H9 (cell line): ENCODE measurements around the gene GSTK1. TPM values are rescaled to one million over a fixed set of nuclear protein-coding genes. Genes with fewer than 3 reads are reported as not detected.
"Not testable (repeated sequence)": the region's sequence is repeated elsewhere in the genome, so short reads cannot be mapped to it uniquely, and the experiment has no call there.

ENCODE experiments used
- DNase-seq: peaks from one replicate; pipeline ENCODE4 v3.0.0-alpha.2; 2017
- H2AFZ ChIP-seq: one replicate; pipeline ENCODE4 v1.6.1; 2013; ENCODE audit warnings: mild to moderate bottlenecking, low read length, control low read depth, moderate library complexity
- H2AK5ac ChIP-seq: 2 replicates; pipeline ENCODE4 v1.6.1; 2013; ENCODE audit warnings: low read length, control low read depth, mixed read lengths; ENCODE audit not compliant: insufficient read length
- H2BK120ac ChIP-seq: one replicate; pipeline ENCODE4 v1.6.1; 2013; ENCODE audit warnings: low read depth, mild to moderate bottlenecking, low read length, control low read depth, inconsistent platforms; ENCODE audit not compliant: poor library complexity, severe bottlenecking
- H2BK12ac ChIP-seq: 2 replicates; pipeline ENCODE4 v1.6.1; 2013; ENCODE audit warnings: low read length, control low read depth, mixed read lengths, low read depth; ENCODE audit not compliant: insufficient read length
- H2BK15ac ChIP-seq: 2 replicates; pipeline ENCODE4 v1.6.1; 2013; ENCODE audit warnings: low read depth, low read length, control low read depth
- H2BK20ac ChIP-seq: one replicate; pipeline ENCODE4 v1.6.1; 2013; ENCODE audit warnings: low read depth, mild to moderate bottlenecking, low read length, control low read depth, inconsistent platforms; ENCODE audit not compliant: poor library complexity, severe bottlenecking
- H2BK5ac ChIP-seq: 2 replicates; pipeline ENCODE4 v1.6.1; 2013; ENCODE audit warnings: low read length, control low read depth, mixed read lengths; ENCODE audit not compliant: insufficient read length
- H3K14ac ChIP-seq: 2 replicates; pipeline ENCODE4 v1.6.1; 2013; ENCODE audit warnings: low read length, control low read depth; ENCODE audit not compliant: insufficient read depth
- H3K18ac ChIP-seq: 2 replicates; pipeline ENCODE4 v1.6.1; 2013; ENCODE audit warnings: low read depth, mild to moderate bottlenecking, mixed read lengths, low read length, control low read depth; ENCODE audit not compliant: insufficient read length
- H3K23ac ChIP-seq: 2 replicates; pipeline ENCODE4 v1.6.1; 2013; ENCODE audit warnings: low read length, control low read depth, mixed read lengths, low read depth; ENCODE audit not compliant: insufficient read length
- H3K23me2 ChIP-seq: 2 replicates; pipeline ENCODE4 v1.6.1; 2013; ENCODE audit warnings: low read depth, mild to moderate bottlenecking, mixed read lengths, low read length, control low read depth; ENCODE audit not compliant: insufficient read length, poor library complexity, severe bottlenecking
- H3K27ac ChIP-seq: 2 replicates; pipeline ENCODE4 v1.5.1; 2013; ENCODE audit warnings: low read length, control low read depth, mixed read lengths, low read depth; ENCODE audit not compliant: insufficient read length
- H3K27me3 ChIP-seq: 2 replicates; pipeline ENCODE4 v1.6.1; 2013; ENCODE audit warnings: low read length, control low read depth, inconsistent platforms; ENCODE audit not compliant: insufficient read depth
- H3K4ac ChIP-seq: 2 replicates; pipeline ENCODE4 v1.6.1; 2013; ENCODE audit warnings: low read depth, mild to moderate bottlenecking, control low read depth, inconsistent platforms, low read length, moderate library complexity
- H3K4me1 ChIP-seq: 2 replicates; pipeline ENCODE4 v1.6.1; 2013; ENCODE audit warnings: low read length, control low read depth, inconsistent platforms; ENCODE audit not compliant: insufficient read depth
- H3K4me2 ChIP-seq: 2 replicates; pipeline ENCODE4 v1.6.1; 2013; ENCODE audit warnings: low read length, control low read depth, mixed read lengths; ENCODE audit not compliant: insufficient read length, insufficient read depth
- H3K56ac ChIP-seq: 2 replicates; pipeline ENCODE4 v1.6.1; 2013; ENCODE audit warnings: low read depth, mild to moderate bottlenecking, mixed read lengths, low read length, control low read depth; ENCODE audit not compliant: insufficient read length
- H3K79me1 ChIP-seq: 2 replicates; pipeline ENCODE4 v1.6.1; 2013; ENCODE audit warnings: low read depth, mild to moderate bottlenecking, moderate library complexity, low read length, control low read depth, inconsistent platforms; ENCODE audit not compliant: insufficient read depth, poor library complexity, severe bottlenecking
- H3K79me2 ChIP-seq: 2 replicates; pipeline ENCODE4 v1.6.1; 2013; ENCODE audit warnings: low read length, control low read depth, inconsistent platforms; ENCODE audit not compliant: insufficient read depth
- H3K9ac ChIP-seq: 2 replicates; pipeline ENCODE4 v1.6.1; 2013; ENCODE audit warnings: low read length, control low read depth, mixed read lengths; ENCODE audit not compliant: insufficient read length; ENCODE audit errors: extremely low read depth
- H3K9me3 ChIP-seq: one replicate; pipeline ENCODE4 v1.6.1; 2013; ENCODE audit warnings: low read depth, low read length, inconsistent platforms; ENCODE audit not compliant: control insufficient read depth
- H3T11ph ChIP-seq: one replicate; pipeline ENCODE4 v1.6.1; 2013; ENCODE audit warnings: mild to moderate bottlenecking, low read length, control low read depth, inconsistent platforms
- H4K20me1 ChIP-seq: one replicate; pipeline ENCODE4 v1.6.1; 2013; ENCODE audit not compliant: control insufficient read depth, insufficient read length, insufficient read depth
- H4K5ac ChIP-seq: 2 replicates; pipeline ENCODE4 v1.6.1; 2013; ENCODE audit warnings: low read depth, mild to moderate bottlenecking, mixed read lengths, low read length, control low read depth; ENCODE audit not compliant: insufficient read length
- H4K8ac ChIP-seq: replicated peaks from 2 replicates; pipeline ENCODE4 v1.6.1; 2013; ENCODE audit warnings: low read length, control low read depth, mixed read lengths, low read depth; ENCODE audit not compliant: insufficient read length
- H4K91ac ChIP-seq: 2 replicates; pipeline ENCODE4 v1.6.1; 2013; ENCODE audit warnings: low read depth, mild to moderate bottlenecking, moderate library complexity, mixed read lengths, low read length, control low read depth; ENCODE audit not compliant: insufficient read length
- H3K27ac Mint-ChIP-seq, 3 experiments: 2 replicates in 2 of 3; 3 replicates in 1 of 3; pipeline ENCODE4 v1.8.0; 2020 to 2021; ENCODE audit warnings: mixed read lengths in 3 of 3, mild to moderate bottlenecking in 1 of 3, moderate library complexity in 1 of 3
- H3K27me3 Mint-ChIP-seq: 2 replicates; pipeline ENCODE4 v1.8.0; 2021; ENCODE audit warnings: low read depth, mild to moderate bottlenecking, moderate library complexity, mixed read lengths
- H3K36me3 Mint-ChIP-seq, 3 experiments: 2 replicates in 2 of 3; 3 replicates in 1 of 3; pipeline ENCODE4 v1.8.0; 2020 to 2021; ENCODE audit warnings: low read depth in 3 of 3, mixed read lengths in 3 of 3; ENCODE audit not compliant: insufficient read depth in 1 of 3
- H3K4me1 Mint-ChIP-seq, 2 experiments: 2 replicates each; pipeline ENCODE4 v1.8.0; 2020; ENCODE audit warnings: mixed read lengths in 2 of 2
- H3K4me3 Mint-ChIP-seq, 2 experiments: 2 replicates in 1 of 2; 3 replicates in 1 of 2; pipeline ENCODE4 v1.8.0; 2020 to 2021; ENCODE audit warnings: mild to moderate bottlenecking in 2 of 2, mixed read lengths in 2 of 2, moderate library complexity in 1 of 2
- H3K9me3 Mint-ChIP-seq, 2 experiments: 2 replicates in 1 of 2; 3 replicates in 1 of 2; pipeline ENCODE4 v1.8.0; 2020; ENCODE audit warnings: mild to moderate bottlenecking in 2 of 2, mixed read lengths in 2 of 2, moderate library complexity in 1 of 2
- CTCF ChIP-seq: fragments of 200-600 bp; sonication (generic); conservative IDR thresholded peaks from 3 replicates; pipeline ENCODE4 v1.8.0; 2021; ENCODE audit warnings: antibody characterized with exemption, mild to moderate bottlenecking
- WGBS: extraction: QIAGEN DNeasy Blood & Tissue Kit; methylation state at CpG from one replicate; pipeline ENCODE4 v1.1.7; 2013; ENCODE audit warnings: missing lambda C conversion rate, low lambda C conversion rate, mixed read lengths; ENCODE audit not compliant: insufficient read length; ENCODE audit errors: extremely low coverage; 5-methylcytosine and 5-hydroxymethylcytosine counted together
- long read RNA-seq: library from polyadenylated mRNA; unstranded; transcript quantifications from one replicate; pipeline ENCODE4 v2.0.0, GENCODE V29; 2020
- total RNA-seq: library from RNA; stranded (reverse); gene quantifications from 2 replicates; pipeline ENCODE4 v1.2.1, GENCODE V29; 2021

Gene GSTK1
- 36.1 and 37.3 TPM in 2 replicates for total RNA-seq
- long read RNA-seq, transcript GSTK1-201 (8 exons, 1,044 nt): major isoform, 67 of 90 reads
- long read RNA-seq, transcript GSTK1-207 (7 exons, 1,185 nt): minor isoform, 5 of 90 reads
- long read RNA-seq, partial matches to known transcripts: 6 of 90 reads
- long read RNA-seq, other reads (novel, unspliced or antisense): 12 of 90 reads

- Histone ChIP-seq H4K91ac (no peak within 1 kb of the TSS), H3K4ac (no peak within 1 kb of the TSS), H2AK5ac (no peak within 1 kb of the TSS), H4K8ac (no peak within 1 kb of the TSS), H2BK5ac (no peak within 1 kb of the TSS), H3K27ac (no peak within 1 kb of the TSS), H4K5ac (no peak within 1 kb of the TSS), H2BK20ac (no peak within 1 kb of the TSS), H2AFZ (peak within 1 kb of the TSS; percentile 87), H2BK120ac (no peak within 1 kb of the TSS), H3K79me1 (no peaks in the 10 kb centered on the region), H3K4me1 (no peaks in the 10 kb centered on the region; the same call in 1 of the 2 replicates), H3K23ac (no peak within 1 kb of the TSS), H3K56ac (no peak within 1 kb of the TSS), H3K9me3 (no peaks in the 10 kb centered on the region), H3T11ph (no peak within 1 kb of the TSS), H2BK15ac (no peak within 1 kb of the TSS), H3K4me2 (peak within 1 kb of the TSS; percentile 98), H4K20me1 (no peaks in the 10 kb centered on the region), H3K27me3 (no peaks in the 10 kb centered on the region), H3K18ac (peak within 1 kb of the TSS; percentile 79), H3K23me2 (peaks cover 10% of the 10 kb centered on the region), H2BK12ac (no peak within 1 kb of the TSS), H3K79me2 (no peaks in the 10 kb centered on the region), H3K9ac (peak within 1 kb of the TSS; percentile 59), H3K14ac (peak within 1 kb of the TSS; percentile 92)
- H3K27me3 Mint-ChIP-seq: peaks cover 13% of the 10 kb centered on the region
- H3K4me1 Mint-ChIP-seq: peaks cover 10 to 13% of the 10 kb centered on the region in 2 experiments
- peak; percentile 82 for DNase-seq
- no peak for TF ChIP-seq CTCF
- H3K4me3 Mint-ChIP-seq: peak within 1 kb of the TSS; percentile 87 to 88
- peaks cover 0 to 4% (median 3%) of the 10 kb centered on the region in 3 experiments; a peak in 4 of 7 replicates for H3K36me3 Mint-ChIP-seq
- no CpG with 5 or more reads among the region's 48 CpGs for WGBS
- peak within 1 kb of the TSS in 2 of 3 experiments; percentile 57 to 71; a peak in 4 of 7 replicates for H3K27ac Mint-ChIP-seq
- H3K9me3 Mint-ChIP-seq: peaks cover 0 to 2% of the 10 kb centered on the region in 2 experiments; a peak in 1 of 5 replicates
Observed at GRCh38 chr7:143263266-143264195, at the start of gene GSTK1. Gene GSTK1, plus strand, starts transcription at chr7:143263441. Its CDS starts 73 bp downstream, at chr7:143263514.

- not testable (repeated sequence) for H3K9me3 Mint-ChIP-seq, H2BK20ac ChIP-seq, H3K79me2 ChIP-seq
Observed at GRCh38 chr7:143213478-143213877, 49.8 kb upstream of the GSTK1 start.

More at GRCh38 chr7:143213478-143213877, 49.8 kb upstream of the GSTK1 start:
- not testable (repeated sequence) for H4K5ac ChIP-seq, H3K9me3 ChIP-seq, H2BK15ac ChIP-seq, H3K56ac ChIP-seq, H3K36me3 Mint-ChIP-seq, H4K8ac ChIP-seq, H3K23ac ChIP-seq, H2AK5ac ChIP-seq, H3K9ac ChIP-seq, H3K27me3 Mint-ChIP-seq, H3K27ac ChIP-seq, H3K27me3 ChIP-seq, H3K79me1 ChIP-seq, H2BK12ac ChIP-seq, H4K91ac ChIP-seq, H3K4me3 Mint-ChIP-seq, H3K4me1 ChIP-seq, DNase-seq, H2BK5ac ChIP-seq, H3K14ac ChIP-seq, H3T11ph ChIP-seq, H4K20me1 ChIP-seq, H3K4me1 Mint-ChIP-seq, H3K23me2 ChIP-seq, H3K4ac ChIP-seq, H3K27ac Mint-ChIP-seq, H2AFZ ChIP-seq, H3K4me2 ChIP-seq, H2BK120ac ChIP-seq, H3K18ac ChIP-seq
- no CpG with 5 or more reads among the region's 4 CpGs for WGBS
